NB4 (cell line): ENCODE results near the gene NTRK2.

Experiments used
- DNase-seq: peaks from one replicate; pipeline ENCODE4 v3.0.0; 2010; ENCODE audit warnings: low read depth
- H3K4me3 ChIP-seq: one replicate; pipeline ENCODE4 v1.5.1; 2011; ENCODE audit warnings: mild to moderate bottlenecking, low read depth, low read length, moderate library complexity
- MYC ChIP-seq: IDR thresholded peaks from 2 replicates; pipeline ENCODE4 v1.6.1; 2011; ENCODE audit warnings: low read depth, low read length
- POLR2A ChIP-seq: IDR thresholded peaks from 2 replicates; pipeline ENCODE4 v1.6.1; 2011; ENCODE audit warnings: mild to moderate bottlenecking; ENCODE audit not compliant: insufficient read length; ENCODE audit errors: extremely low read depth
- TF ChIP-seq, protein P1 (sequence below): IDR thresholded peaks from one replicate; pipeline ENCODE4 v1.5.1; 2012; ENCODE audit warnings: low read depth, low read length
- TF ChIP-seq, protein P2 (sequence below): IDR thresholded peaks from 2 replicates; pipeline ENCODE4 v1.6.1; 2011; ENCODE audit warnings: low read depth, low read length

Gene NTRK2

DNA sequence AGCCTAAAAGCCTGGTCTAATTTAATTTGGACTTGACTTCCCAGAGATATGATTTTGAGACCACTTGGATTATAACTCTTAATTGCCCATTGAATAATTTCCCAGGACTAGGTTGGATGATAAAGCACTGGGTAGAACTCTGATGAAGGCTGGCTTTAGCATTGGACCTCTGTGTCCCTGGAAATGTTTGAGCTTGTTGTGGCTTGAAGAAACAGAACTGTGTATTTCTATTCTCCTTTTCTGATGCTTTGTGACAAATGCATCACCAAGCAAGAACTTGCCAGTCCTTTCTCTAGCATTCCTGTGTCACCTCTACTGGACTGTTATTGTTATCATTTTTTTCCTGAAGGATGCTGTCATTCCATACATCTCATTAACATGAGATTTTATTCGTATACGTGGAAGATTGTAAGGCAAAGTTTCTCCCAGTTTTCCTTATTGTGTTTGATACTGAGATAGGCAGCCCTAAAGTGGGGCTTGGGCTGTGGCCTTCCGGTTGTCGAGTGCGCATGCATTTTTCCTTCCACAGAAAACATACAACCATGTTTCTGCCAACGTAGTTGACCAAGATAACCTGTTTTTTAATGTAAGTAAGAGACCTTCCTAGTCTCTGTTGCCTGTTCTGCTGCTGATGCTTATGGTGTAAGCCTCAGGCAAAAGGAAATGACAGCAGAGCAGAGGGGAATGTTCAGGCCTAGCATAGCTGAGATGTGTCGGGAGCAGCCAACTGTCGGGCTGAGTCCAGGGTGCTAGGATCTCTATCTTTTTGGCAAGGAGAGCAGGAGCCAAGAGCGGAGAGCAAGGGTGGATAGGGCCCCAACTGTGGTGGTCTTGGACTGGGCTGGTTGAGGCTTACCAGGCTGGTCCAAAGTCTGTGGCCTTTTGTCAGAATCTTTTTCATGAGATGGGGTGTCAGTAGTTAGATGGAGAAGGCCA is 2.3 kb downstream of the NTRK2 start:
- no peak for DNase-seq
- H3K4me3 ChIP-seq = no peak overlapping the region
- TF ChIP-seq, protein P1, sequence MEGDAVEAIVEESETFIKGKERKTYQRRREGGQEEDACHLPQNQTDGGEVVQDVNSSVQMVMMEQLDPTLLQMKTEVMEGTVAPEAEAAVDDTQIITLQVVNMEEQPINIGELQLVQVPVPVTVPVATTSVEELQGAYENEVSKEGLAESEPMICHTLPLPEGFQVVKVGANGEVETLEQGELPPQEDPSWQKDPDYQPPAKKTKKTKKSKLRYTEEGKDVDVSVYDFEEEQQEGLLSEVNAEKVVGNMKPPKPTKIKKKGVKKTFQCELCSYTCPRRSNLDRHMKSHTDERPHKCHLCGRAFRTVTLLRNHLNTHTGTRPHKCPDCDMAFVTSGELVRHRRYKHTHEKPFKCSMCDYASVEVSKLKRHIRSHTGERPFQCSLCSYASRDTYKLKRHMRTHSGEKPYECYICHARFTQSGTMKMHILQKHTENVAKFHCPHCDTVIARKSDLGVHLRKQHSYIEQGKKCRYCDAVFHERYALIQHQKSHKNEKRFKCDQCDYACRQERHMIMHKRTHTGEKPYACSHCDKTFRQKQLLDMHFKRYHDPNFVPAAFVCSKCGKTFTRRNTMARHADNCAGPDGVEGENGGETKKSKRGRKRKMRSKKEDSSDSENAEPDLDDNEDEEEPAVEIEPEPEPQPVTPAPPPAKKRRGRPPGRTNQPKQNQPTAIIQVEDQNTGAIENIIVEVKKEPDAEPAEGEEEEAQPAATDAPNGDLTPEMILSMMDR = no peak
- TF ChIP-seq, protein P2, sequence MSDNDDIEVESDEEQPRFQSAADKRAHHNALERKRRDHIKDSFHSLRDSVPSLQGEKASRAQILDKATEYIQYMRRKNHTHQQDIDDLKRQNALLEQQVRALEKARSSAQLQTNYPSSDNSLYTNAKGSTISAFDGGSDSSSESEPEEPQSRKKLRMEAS = no peak
- TF ChIP-seq MYC (no peak), POLR2A (no peak)

DNA sequence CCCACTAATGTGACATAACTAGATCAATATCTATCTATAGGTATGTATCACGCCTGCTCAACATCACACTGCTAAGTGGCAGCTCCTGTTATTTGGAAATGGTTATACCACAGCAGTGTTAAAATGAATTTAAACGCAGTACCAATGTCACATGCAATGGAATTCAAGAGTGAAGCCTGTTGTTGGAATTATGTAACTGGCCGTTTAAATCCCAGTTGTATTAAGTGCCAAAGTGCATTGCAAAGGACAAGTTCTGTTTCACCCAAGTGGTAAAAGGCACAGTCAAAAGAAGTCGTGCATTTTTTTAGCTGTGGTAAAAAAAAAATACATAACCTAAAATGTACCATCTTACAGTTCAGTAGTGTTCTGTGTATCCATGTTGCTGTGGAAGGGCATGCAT is 4.3 kb downstream of the NTRK2 start:
- no peak overlapping the region for H3K4me3 ChIP-seq
- no peak for TF ChIP-seq POLR2A
- TF ChIP-seq, protein P2 = no peak
- no peak for TF ChIP-seq MYC
- TF ChIP-seq, protein P1 = no peak
- DNase-seq = no peak

DNA sequence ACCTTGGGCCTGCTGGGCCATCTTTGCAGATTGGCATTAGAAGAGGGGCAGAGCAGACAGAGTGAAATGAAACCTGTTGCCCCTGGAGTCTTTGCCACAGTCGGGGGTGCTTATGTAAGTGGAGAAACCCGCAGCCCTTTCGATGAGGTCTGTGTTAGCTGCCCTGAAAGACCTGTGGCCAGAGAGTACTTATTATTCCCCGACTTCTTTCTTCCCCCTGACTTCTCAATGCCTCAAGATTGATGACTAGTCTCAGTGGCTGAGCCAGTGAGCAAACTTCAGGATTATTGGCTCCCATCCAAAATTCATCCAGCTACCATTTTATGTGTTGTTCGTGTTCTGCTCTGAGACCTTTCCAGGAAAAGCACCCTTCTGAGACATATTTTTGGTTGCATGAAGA is 7.6 kb downstream of the NTRK2 start:
- no peak for DNase-seq
- no peak overlapping the region for H3K4me3 ChIP-seq
- TF ChIP-seq MYC (no peak), POLR2A (no peak)
- TF ChIP-seq, protein P2 = no peak
- TF ChIP-seq, protein P1 = no peak

DNA sequence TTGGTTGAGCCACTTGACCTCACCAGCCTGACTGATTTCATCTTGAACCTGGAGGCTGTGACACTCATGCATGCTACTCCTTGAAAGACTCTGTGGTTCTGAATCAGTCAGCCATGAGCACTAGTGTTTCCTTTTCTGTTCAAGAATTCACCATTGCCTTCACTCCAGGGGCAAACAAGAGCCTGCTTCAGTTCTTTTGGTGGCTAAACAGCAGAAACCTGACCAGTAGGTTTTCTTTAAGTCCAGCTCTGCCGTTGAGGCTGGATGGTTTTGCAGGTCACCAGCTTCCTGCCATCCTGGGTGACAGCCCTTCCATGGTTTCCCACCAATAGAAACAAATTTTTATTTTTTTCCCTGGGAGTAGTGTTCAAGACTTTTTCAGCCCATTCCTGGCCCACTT is 10.0 kb downstream of the NTRK2 start:
- TF ChIP-seq, protein P2 = no peak
- TF ChIP-seq MYC (no peak), POLR2A (no peak)
- TF ChIP-seq, protein P1 = no peak
- no peak overlapping the region for H3K4me3 ChIP-seq
- DNase-seq = no peak

DNA sequence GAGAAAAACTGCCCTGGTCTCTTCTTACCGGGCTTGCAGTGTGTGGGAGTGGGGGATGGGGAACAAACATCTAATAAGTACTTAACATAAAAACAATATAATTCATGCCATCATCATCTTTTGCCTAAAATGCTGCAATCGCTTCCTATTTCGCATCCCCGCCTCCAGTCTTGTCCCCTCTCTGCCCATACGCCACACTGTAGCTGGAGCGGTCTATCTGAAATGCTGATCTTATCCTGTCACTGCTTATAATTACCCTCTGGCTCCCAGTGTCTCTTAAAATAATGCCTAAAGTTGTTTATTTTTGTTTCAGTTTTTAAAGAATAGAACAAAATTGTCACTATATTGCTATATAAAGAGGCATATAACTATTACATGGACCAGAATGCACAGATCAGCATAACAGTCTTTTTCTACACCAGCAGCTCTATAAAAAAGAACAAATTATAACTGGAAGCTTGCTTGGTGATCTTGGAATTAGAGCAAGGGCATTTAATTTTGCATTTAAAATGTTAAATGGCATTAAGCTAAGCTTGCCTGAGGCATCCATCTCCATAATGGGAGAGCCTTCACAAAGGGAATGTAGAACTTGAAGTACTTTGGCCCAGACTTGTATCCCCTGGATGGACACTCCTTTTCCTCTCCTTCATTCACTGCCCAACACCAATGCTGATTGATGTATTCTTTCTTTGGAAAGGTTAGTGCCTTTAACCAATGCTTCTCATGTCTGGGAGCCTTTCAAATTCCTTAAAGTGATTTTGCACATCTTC is 12.2 kb downstream of the NTRK2 start:
- H3K4me3 ChIP-seq = no peak overlapping the region
- no peak for DNase-seq
- TF ChIP-seq MYC (no peak), POLR2A (no peak)
- TF ChIP-seq, protein P2 = no peak
- TF ChIP-seq, protein P1 = no peak
